ENCODE data around the gene TAS1R3. TPM values are rescaled to one million over a fixed set of nuclear protein-coding genes. Genes with fewer than 3 reads are reported as not detected.

Gene TAS1R3
- total RNA-seq, 2 experiments from 2014 or later, result 1.2 to 1.3 TPM

GRCh38 chr1:1338278-1338677, 7.2 kb downstream of the TAS1R3 start:
- DNase-seq, result no peak
- Mint-ChIP-seq H3K36me3 (peaks cover 11% of the 10 kb centered on the region), H3K4me1 (no peaks in the 10 kb centered on the region), H3K27me3 (no peaks in the 10 kb centered on the region), H3K27ac (no peak overlapping the region), H3K4me3 (no peak overlapping the region), H3K9me3 (no peaks in the 10 kb centered on the region)
- POLR2A ChIA-PET, result no interaction called here
- ATAC-seq (ENCODE audit: low read depth), result no peak

GRCh38 chr1:1340185-1340584, 9.1 kb downstream of the TAS1R3 start:
- H3K4me1 Mint-ChIP-seq, result no peaks in the 10 kb centered on the region
- no peaks in the 10 kb centered on the region for H3K9me3 Mint-ChIP-seq
- POLR2A ChIA-PET, result no interaction called here
- DNase-seq, result no peak
- H3K27me3 Mint-ChIP-seq, result no peaks in the 10 kb centered on the region
- H3K36me3 Mint-ChIP-seq, result peaks cover 11% of the 10 kb centered on the region
- no peak overlapping the region for H3K4me3 Mint-ChIP-seq
- no peak for ATAC-seq (ENCODE audit: low read depth)
- no peak overlapping the region for H3K27ac Mint-ChIP-seq

DNA sequence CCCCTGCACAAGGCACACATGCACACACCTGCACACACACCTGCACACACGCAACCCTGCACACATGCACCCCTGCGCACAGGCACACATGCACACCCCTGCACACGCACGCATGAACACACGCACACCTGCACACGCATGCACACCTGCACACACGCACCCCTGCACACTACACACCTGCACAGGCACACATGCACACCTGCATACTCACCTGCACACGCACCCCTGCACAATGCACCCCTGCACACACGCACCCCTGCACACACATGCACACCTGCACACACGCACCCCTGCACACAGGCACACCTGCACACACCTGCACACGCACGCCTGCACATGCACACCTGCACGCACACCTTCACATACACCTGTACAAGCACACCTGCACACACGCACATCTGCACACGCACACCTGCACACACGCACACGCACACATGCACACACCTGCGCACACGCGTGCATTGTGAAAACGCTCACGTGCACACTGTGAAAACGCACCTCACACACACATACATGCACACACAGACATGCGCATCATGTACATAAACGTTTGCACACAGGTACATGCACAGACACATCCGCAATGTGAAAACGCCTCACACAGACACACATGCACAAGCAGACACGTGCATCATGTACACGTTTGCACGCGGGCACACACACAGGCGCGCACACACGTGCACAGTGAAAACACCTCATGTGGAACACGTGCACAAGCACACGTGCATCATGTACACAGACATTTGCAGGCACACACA, 9.9 kb downstream of the TAS1R3 start:
- H3K9me3 Mint-ChIP-seq, result no peaks in the 10 kb centered on the region
- POLR2A ChIA-PET, result no interaction called here
- ATAC-seq (ENCODE audit: low read depth) (no peak), DNase-seq (no peak)
- peaks cover 11% of the 10 kb centered on the region for H3K36me3 Mint-ChIP-seq
- H3K4me3 Mint-ChIP-seq, result no peak overlapping the region
- no peaks in the 10 kb centered on the region for H3K4me1 Mint-ChIP-seq
- no peaks in the 10 kb centered on the region for H3K27me3 Mint-ChIP-seq
- H3K27ac Mint-ChIP-seq, result no peak overlapping the region

- H3K36me3 Mint-ChIP-seq, result peaks cover 11% of the 10 kb centered on the region
- no peak overlapping the region for H3K4me3 Mint-ChIP-seq
- POLR2A ChIA-PET, result interaction anchor here (0.5 kb wide), 1 partner anchor 22 kb away, joined by 4 read pairs; no protein-coding TSS in a partner anchor
- H3K9me3 Mint-ChIP-seq, result no peaks in the 10 kb centered on the region
- H3K27me3 Mint-ChIP-seq, result no peaks in the 10 kb centered on the region
- no peak overlapping the region for H3K27ac Mint-ChIP-seq
- ATAC-seq (ENCODE audit: low read depth), result no peak
- no peak for DNase-seq
- no peaks in the 10 kb centered on the region for H3K4me1 Mint-ChIP-seq
Observed at GRCh38 chr1:1341549-1342021, 10.5 kb downstream of the TAS1R3 start.

DNA sequence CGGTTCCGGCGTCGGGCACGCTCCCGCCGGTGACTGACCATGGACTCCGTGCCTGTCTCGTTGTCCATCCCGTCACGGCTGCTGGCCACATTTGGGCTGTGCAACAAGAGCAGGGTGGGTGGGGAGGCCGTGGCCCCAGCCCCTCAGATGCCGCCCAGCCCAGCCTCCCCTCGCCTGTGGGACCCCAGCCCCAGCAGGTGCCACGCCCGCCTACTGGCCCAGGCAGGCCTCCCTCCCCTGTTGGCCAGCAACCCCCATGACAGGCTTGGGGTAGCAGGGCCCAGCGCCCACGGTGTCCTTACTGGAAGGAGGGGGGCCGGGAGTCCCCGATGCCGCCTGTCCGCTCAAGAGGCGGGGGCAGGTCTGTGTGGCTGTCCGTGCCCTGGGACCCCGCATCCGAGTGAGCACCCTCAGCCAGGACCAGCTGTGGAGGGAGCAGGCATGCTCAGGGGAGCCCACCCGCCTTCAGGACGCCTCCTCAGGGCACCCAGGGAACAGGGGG, 11.0 kb downstream of the TAS1R3 start:
- ATAC-seq (ENCODE audit: low read depth) (no peak), DNase-seq (no peak)
- H3K4me1 Mint-ChIP-seq, result peaks cover 2% of the 10 kb centered on the region
- H3K36me3 Mint-ChIP-seq, result peaks cover 11% of the 10 kb centered on the region
- POLR2A ChIA-PET, result interaction anchor here (0.5 kb wide), 1 partner anchor 21 kb away, joined by 4 read pairs; no protein-coding TSS in a partner anchor
- no peaks in the 10 kb centered on the region for H3K9me3 Mint-ChIP-seq
- no peaks in the 10 kb centered on the region for H3K27me3 Mint-ChIP-seq
- H3K27ac Mint-ChIP-seq, result no peak overlapping the region
- H3K4me3 Mint-ChIP-seq, result no peak overlapping the region

DNA sequence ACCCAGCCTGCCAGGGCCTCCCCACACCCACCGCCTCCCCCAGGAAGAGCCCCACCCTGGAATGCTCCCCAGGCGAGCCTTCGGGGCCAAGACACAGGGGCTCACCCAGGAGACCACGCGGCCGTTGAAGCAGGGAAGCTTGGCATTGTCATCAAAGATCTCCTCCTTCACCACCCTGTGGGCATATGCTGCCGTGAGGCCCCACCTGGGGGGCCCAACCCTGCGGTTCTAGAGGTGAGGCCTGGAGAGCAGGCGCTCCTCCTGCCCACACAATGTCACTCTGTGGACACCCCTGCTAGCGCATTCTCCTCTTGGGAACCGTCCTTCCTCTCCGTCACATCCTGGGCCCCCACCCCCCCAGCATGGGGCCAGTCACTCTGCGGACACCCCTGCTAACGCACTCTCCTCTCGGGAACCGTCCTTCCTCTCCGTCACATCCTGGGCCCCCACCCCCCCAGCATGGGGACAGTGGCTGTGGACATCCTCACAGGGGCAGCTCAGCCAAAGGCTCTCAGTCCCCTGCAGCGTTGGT, 11.6 kb downstream of the TAS1R3 start:
- H3K9me3 Mint-ChIP-seq, result no peaks in the 10 kb centered on the region
- ATAC-seq (ENCODE audit: low read depth), result no peak
- no peak for DNase-seq
- H3K27me3 Mint-ChIP-seq, result no peaks in the 10 kb centered on the region
- POLR2A ChIA-PET, result no interaction called here
- no peak overlapping the region for H3K27ac Mint-ChIP-seq
- H3K4me1 Mint-ChIP-seq, result peaks cover 5% of the 10 kb centered on the region
- H3K4me3 Mint-ChIP-seq, result no peak overlapping the region
- peaks cover 11% of the 10 kb centered on the region for H3K36me3 Mint-ChIP-seq

GRCh38 chr1:1343811-1344421, 12.8 kb downstream of the TAS1R3 start:
- Mint-ChIP-seq H3K27me3 (no peaks in the 10 kb centered on the region), H3K4me3 (no peak overlapping the region), H3K36me3 (peaks cover 11% of the 10 kb centered on the region), H3K9me3 (no peaks in the 10 kb centered on the region), H3K27ac (no peak overlapping the region), H3K4me1 (peaks cover 5% of the 10 kb centered on the region)
- POLR2A ChIA-PET, result no interaction called here
- DNase-seq, result no peak
- ATAC-seq (ENCODE audit: low read depth), result no peak

- Mint-ChIP-seq H3K9me3 (no peaks in the 10 kb centered on the region), H3K4me3 (no peak overlapping the region), H3K4me1 (peaks cover 5% of the 10 kb centered on the region), H3K27me3 (no peaks in the 10 kb centered on the region), H3K36me3 (peaks cover 11% of the 10 kb centered on the region), H3K27ac (no peak overlapping the region)
- DNase-seq (no peak), ATAC-seq (ENCODE audit: low read depth) (no peak)
- POLR2A ChIA-PET, result no interaction called here
Observed at GRCh38 chr1:1344655-1345361, 13.7 kb downstream of the TAS1R3 start.

- no peak for DNase-seq
- Mint-ChIP-seq H3K36me3 (peaks cover 11% of the 10 kb centered on the region), H3K27ac (no peak overlapping the region), H3K27me3 (no peaks in the 10 kb centered on the region), H3K4me1 (peaks cover 5% of the 10 kb centered on the region), H3K9me3 (no peaks in the 10 kb centered on the region), H3K4me3 (no peak overlapping the region)
- POLR2A ChIA-PET, result no interaction called here
- ATAC-seq (ENCODE audit: low read depth), result no peak
Observed at GRCh38 chr1:1345384-1345783, 14.3 kb downstream of the TAS1R3 start.

GRCh38 chr1:1345860-1346500, 14.9 kb downstream of the TAS1R3 start:
- H3K4me3 Mint-ChIP-seq, result no peak overlapping the region
- H3K4me1 Mint-ChIP-seq, result peaks cover 5% of the 10 kb centered on the region
- no peak for DNase-seq
- POLR2A ChIA-PET, result interaction anchor here (1.1 kb wide), 1 partner anchor 11 kb away, joined by 3 read pairs; no protein-coding TSS in a partner anchor
- no peak for ATAC-seq (ENCODE audit: low read depth)
- H3K27ac Mint-ChIP-seq, result no peak overlapping the region
- H3K9me3 Mint-ChIP-seq, result no peaks in the 10 kb centered on the region
- H3K36me3 Mint-ChIP-seq, result peaks cover 5% of the 10 kb centered on the region
- no peaks in the 10 kb centered on the region for H3K27me3 Mint-ChIP-seq

GRCh38 chr1:1346501-1346890, 15.4 kb downstream of the TAS1R3 start:
- DNase-seq (no peak), ATAC-seq (ENCODE audit: low read depth) (no peak)
- Mint-ChIP-seq H3K4me3 (no peak overlapping the region), H3K36me3 (peaks cover 1% of the 10 kb centered on the region), H3K9me3 (no peaks in the 10 kb centered on the region), H3K27ac (no peak overlapping the region), H3K27me3 (no peaks in the 10 kb centered on the region), H3K4me1 (peaks cover 5% of the 10 kb centered on the region)
- POLR2A ChIA-PET, result interaction anchor here (1.1 kb wide), 1 partner anchor 12 kb away, joined by 3 read pairs; no protein-coding TSS in a partner anchor

DNA sequence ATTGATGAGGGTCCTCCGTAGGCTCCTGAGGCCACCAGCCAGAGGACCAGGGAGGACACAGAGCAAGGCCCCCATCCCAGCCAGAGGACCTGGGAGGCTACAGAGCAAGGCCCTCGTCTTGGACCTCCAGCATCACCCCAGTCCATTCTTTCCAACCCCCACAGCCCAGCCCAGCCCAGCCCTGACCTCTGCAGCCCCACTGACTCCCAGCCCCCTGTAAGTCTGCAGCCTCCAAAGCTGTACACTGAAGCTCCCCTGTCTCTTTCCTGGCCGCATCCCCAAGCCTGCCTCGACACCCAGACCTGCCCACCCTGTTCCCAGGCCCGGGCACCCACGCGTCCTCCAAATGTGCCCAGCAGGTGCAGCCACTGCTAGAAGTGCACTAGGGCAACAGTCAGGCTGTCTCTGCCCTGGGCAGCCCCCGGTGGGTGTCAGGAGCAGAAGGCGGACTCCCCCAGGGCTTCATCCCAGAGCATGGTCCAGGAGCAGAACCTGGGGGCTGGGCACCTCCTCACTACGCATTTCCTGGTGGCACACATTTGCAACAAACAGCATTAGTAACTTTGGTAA, 16.0 kb downstream of the TAS1R3 start:
- Mint-ChIP-seq H3K36me3 (no peaks in the 10 kb centered on the region), H3K27me3 (peaks cover 3% of the 10 kb centered on the region), H3K4me3 (peak overlapping the region; percentile 22), H3K27ac (peak overlapping the region; percentile 61), H3K4me1 (peaks cover 6% of the 10 kb centered on the region), H3K9me3 (no peaks in the 10 kb centered on the region)
- ATAC-seq (ENCODE audit: low read depth) (no peak), DNase-seq (no peak)
- POLR2A ChIA-PET, result interaction anchor here (1.1 to 1.4 kb wide), 3 partner anchors 12 to 334 kb away, joined by 3 to 6 read pairs (median 4); partner anchors contain the start of gene ISG15
